GM18858 (cell line): Measurements from ENCODE around the gene CA12.

ENCODE experiments used
- ATAC-seq: cut with Tn5 transposase; IDR thresholded peaks from one replicate; pipeline ENCODE4 v1.9.1; 2021; ENCODE audit not compliant: unreplicated experiment

Gene CA12

DNA sequence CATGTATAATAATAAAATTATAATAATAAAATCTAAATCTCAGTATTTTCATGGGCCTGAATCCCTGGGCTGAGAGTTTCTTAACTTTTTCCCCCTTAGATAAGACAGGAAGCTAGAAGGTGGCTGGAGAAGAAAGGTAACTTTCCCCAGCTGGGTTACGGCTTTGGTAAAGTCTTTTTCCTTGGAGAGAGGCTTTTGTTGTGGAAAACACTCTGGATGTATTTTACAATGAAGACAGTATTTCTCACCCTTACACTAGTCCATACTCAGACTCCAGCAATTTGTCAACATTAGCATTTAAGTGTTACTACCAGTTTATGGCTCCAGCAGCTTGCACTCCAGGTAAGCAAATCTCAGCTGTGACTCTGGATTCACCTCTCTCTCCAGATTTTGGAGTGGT, 69.4 kb downstream of the CA12 start:
- no peak for ATAC-seq

GRCh38 chr15:63310646-63311045, 71.0 kb downstream of the CA12 start:
- no peak for ATAC-seq

DNA sequence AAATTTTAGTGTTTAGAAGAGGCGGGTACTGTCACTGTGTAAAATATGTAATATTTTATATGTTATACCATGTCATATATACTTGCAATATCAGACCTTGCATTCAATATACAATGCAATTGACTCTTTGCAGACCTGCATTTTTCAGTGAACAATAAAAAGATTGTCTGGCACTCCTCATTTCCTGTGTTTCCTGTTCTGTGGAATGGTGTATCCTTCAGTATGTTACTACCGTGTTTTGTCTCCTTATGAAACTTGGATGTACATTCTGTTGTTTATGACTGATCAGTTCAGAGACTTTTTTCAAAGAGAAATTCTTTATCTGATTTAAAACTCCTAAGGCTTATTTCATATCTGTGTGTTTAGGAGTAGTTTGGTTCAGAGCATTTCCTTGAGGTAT, 72.7 kb downstream of the CA12 start:
- ATAC-seq, result no peak

DNA sequence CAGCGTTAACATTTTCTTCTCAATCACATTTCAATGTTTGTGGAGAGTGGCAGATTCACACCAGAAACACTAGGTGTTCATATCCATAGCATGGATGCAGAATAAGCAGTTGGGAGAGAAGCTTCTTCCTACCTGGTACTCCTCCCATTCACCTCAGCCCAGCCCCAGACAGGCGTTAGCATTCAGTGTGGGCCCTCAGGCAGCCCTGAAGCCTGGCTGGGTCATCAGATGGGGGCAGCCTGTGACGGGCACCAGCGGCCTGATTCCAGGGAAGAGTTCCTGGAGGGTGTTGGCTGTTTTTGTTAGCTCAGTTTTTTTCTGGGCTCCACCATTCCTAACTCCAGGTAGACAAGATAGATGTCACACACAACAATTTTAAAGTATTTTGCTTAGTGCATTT, 73.2 kb downstream of the CA12 start:
- no peak for ATAC-seq

GRCh38 chr15:63306492-63307073, 75.1 kb downstream of the CA12 start:
- no peak for ATAC-seq

DNA sequence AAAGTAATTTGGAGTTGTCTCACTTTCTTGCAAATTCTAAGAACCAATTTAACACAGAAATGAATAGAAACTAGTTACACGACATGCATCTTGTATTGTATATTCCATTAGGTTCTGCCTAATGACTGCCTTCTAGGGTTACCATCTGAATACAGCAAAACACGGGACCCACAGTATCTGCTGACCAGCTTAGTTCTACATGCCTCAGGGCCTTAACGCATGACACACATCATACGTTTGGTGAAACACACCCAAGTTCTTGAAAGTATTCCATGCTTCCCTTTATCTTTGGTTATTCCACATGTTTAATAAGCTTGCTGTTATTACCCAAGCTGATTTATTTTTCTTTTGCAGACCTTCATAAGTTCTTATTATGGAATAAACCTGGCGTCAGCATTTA, 76.4 kb downstream of the CA12 start:
- no peak for ATAC-seq

- no peak for ATAC-seq
Measured at GRCh38 chr15:63301088-63301487, 80.6 kb downstream of the CA12 start.

DNA sequence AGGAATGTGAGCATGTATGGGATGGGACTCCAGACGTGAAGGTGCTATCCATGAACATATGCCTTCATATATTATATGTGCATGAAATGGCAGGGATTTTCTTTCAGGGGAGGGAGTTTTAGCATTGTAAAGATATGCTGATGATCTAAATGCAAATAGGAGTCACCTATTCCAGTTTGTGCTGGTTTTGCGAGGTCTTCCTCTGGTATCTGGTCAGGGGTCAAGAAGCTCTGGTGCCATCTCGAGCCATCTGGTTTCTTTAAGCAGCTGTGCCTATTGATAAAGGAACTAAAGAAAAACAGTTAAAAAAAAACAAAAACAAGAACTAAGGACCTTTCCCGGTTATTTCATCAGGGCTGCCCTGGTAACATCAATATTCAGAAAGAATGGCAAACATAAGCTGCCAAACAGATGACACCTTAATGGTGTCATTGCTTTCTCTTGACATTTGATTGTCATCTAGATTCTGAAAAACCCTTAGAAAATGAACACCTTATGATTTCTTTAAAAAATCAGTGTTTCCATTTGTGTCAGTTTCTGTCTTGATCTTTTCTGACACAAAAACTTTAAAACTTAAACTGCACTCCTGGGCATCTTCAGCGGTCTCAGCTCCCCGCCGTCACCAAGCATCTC, 81.6 kb downstream of the CA12 start:
- no peak for ATAC-seq

DNA sequence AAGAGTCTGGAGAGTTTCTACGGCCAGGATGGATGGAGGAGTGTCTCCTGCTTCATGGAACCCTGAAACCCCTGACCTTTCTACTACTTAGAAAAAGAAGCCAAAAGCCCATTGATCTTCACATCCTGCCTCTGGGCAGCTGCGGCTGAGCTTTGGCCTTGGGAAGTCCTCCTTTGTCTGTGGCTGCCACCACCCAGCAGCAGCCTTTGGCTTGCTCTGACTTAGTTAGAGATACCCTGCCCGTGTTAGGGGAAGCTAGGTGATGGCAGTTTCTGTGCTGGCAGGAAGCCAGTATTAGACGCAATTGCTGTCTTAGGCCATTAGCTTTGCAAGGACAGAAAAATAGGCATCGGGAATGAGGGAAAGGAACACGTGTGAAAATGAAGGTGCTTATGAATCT, 85.5 kb downstream of the CA12 start:
- no peak for ATAC-seq

GRCh38 chr15:63295341-63295740, 86.3 kb downstream of the CA12 start:
- ATAC-seq, result no peak

DNA sequence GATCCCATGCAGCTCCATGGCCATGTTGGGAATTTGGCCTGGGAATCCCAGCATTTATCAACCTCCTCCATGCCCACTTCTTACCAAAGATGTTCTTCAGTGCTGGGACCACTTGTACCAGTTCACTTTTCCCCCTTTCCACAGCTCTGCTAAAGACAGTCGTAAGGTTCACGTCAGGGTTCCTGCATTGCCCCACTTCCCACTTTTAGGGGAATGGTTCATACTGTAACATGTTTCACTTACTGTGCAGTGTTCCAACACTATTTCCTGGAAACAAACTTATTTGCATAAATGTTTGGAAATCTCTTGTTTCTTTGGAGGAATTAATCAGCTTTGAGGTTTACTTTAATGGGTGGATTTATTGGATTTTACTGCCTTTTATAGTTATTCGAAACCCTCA, 87.3 kb downstream of the CA12 start:
- no peak for ATAC-seq

DNA sequence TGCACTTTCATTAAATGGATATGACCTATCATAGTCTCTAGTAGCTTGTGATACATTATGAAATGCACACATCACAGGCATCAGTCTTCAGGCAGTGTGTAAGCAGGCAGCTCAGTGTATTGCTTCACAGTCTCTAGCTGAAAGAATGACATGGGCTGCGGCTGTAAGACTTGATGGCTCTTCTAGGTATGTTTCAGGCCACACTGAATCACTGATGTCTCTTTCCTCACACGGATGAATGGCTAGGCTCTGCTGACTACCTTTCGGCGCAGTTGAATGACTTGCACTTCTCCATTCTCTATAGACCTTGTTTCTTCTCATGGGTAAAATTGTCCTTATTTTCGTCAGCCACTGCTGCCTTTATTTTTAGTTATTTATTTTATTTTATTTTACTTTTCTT, 88.9 kb downstream of the CA12 start:
- ATAC-seq, result no peak

DNA sequence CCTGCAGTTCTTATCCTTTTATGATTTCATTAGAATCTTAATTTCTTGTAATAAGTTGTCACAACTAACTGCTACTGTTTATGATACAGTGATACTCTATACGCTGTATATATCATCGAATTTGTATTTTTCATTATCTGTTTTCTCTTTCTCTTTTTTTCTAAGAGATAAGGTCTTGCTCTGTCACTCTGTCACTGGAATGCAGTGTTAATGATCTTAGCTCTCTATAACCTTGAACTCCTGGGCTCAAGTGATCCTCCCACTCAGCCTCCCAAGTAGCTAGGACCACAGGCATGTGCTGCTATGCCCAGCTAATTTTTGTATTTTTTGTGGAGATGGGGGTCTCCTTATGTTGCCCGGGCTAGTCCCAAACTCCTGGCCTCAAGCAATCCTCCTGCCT, 89.4 kb downstream of the CA12 start:
- no peak for ATAC-seq

DNA sequence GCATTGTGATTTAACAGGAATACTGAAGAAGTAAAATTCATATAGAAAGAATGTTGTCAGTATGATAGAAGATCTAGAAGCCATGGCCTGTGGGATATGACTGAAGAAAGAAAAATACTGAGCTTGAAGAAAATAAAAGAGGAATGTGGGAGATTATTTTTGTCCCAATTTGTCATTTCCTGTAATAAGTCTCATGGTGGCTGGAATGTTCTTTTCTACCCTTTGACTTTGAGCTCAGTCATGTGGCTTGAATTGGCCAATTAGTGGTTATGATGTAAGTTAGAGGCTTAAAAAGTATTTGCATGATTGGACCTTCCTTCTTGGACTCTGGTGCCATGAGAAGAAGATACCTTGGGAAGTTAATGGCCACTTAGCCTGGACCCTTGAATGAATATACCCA, 90.1 kb downstream of the CA12 start:
- no peak for ATAC-seq

- no peak for ATAC-seq
Measured at GRCh38 chr15:63288778-63289378, 92.8 kb downstream of the CA12 start.

GRCh38 chr15:63288342-63288741, 93.3 kb downstream of the CA12 start:
- no peak for ATAC-seq

GRCh38 chr15:63287109-63287508, 94.5 kb downstream of the CA12 start:
- no peak for ATAC-seq

GRCh38 chr15:63284335-63284734, 97.3 kb downstream of the CA12 start:
- ATAC-seq, result no peak

GRCh38 chr15:63283126-63283525, 98.5 kb downstream of the CA12 start:
- no peak for ATAC-seq

DNA sequence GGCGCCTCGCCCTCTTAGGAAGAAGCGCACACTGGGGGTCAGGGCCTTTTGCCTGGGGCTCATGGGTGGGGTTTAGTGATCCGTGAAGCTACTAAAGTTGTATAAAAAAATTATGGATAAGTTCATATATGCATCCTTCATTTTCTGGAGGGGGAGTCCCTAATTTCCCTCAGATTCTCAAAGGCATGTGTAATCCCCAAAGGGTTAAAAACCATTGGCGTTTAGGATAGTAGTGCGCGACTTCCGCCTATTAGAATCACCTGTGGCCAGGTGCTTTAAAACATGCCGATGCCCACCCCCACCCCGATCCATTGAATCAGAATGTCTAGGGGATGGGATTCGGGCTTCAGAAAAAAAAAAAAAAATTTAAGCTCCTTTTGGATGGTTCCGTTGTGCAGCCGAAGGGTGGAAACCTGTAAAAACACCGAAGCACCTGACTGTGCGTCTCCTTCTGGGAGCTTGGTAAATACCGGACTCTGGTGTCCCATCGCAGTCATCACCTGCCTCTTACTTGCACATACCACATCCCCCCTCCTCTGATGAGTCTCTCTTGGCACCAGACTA, 103.7 kb downstream of the CA12 start:
- ATAC-seq, result no peak

DNA sequence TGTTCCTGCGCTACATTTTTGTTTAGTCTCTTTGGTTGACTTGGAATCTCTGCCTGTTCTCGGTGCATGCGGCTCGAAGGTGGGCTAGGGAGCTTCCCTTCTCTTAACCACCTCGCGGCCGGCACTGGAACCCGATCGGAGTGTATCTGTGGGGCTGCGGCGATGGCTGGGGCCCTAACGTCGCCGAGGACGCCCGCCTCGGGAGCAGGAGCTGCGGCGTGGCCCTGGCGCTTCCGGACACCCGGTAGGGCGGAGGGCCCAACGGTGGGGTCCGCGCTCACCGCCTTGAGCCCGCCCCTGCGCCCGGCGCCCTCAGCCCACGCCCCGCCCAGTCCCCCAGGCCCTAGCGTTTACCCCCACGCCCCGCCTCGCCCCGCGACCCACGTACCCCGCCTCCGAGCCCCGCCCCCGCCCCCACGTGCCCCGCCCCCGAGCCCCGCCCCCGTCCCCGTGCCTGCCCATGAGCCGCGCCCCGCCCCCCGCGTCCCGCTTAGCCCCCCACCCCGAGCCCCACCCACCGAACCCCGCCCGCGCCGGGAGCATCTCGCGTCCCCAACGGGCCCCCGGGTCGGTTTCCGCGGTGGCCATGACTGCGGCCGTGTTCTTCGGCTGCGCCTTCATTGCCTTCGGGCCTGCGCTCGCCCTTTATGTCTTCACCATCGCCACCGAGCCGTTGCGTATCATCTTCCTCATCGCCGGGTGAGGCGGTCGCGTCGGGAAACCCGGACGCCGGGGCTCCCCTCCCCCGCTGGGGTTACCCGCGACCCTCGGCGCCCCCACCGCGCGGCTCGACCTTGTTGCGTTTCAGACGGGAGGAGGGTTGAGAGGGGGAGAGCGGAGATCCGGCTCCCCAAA, 104.4 kb downstream of the CA12 start, which contains the start of gene APH1B:
Gene APH1B, plus strand, starts transcription at position 568 of the 855 bp plus-strand sequence. Its CDS starts 19 bp downstream, at position 587.
- ATAC-seq, result peak; percentile 56
